Pancreas (tissue), 10 donors: Measurements from ENCODE around the gene NADK. TPM values are rescaled to one million over a fixed set of nuclear protein-coding genes. Genes with fewer than 3 reads are reported as not detected.

Experiments used
- ATAC-seq, 4 donors: fragments of 200-7000 bp; cut with Tn5 transposase; one replicate each; pipeline versions ENCODE4 v1.8.0 to v1.9.1; 2020; ENCODE audit warnings: mild to moderate bottlenecking in 4 of 4, moderate library complexity in 4 of 4
- DNase-seq, 6 donors: peaks; one replicate each; pipeline ENCODE4 v3.0.0-alpha.2; 2020
- FAIRE-seq: peaks from 2 replicates; lab custom pipeline; 2012; peaks lifted over from hg19 to GRCh38; lab: Jason Lieb, UNC
- H3K27ac ChIP-seq, 4 donors: fragments of 200-600 bp; sonication (generic); 1 replicate in 3 of 4; 2 replicates in 1 of 4; pipeline versions ENCODE4 v1.5.0 to v1.8.0; 2020
- H3K27me3 ChIP-seq, 4 donors: fragments of 200-600 bp; one replicate each; pipeline ENCODE4 v1.8.0; 2021
- H3K36me3 ChIP-seq, 3 donors: fragments of 200-600 bp; sonication (generic) in 1 of 3; one replicate each; pipeline versions ENCODE4 v1.5.0 to v1.8.0; 2020 to 2021
- H3K4me1 ChIP-seq, 3 donors: fragments of 200-600 bp; one replicate each; pipeline ENCODE4 v1.8.0; 2021
- H3K4me3 ChIP-seq, 4 donors: fragments of 200-600 bp; sonication (generic) in 2 of 4; one replicate each; pipeline versions ENCODE4 v1.5.0 to v1.8.0; 2020 to 2021
- H3K9me3 ChIP-seq, 4 donors: fragments of 200-600 bp; one replicate each; pipeline ENCODE4 v1.8.0; 2021
- WGBS, 2 donors: extraction: QIAGEN DNeasy Blood & Tissue Kit; methylation state at CpG; one replicate each; pipeline ENCODE4 v1.1.7; 2013; 5-methylcytosine and 5-hydroxymethylcytosine counted together
- intact Hi-C, 3 donors: fragments of 100-400 bp; cut with DNase I; formaldehyde crosslinking; loops; one replicate each; pipeline versions ENCODE4 v1.11.1 to v1.14.2; 2022
- polyA plus RNA-seq, 2 donors: library from polyadenylated mRNA; stranded (reverse); fragments of 200-250 nt; gene quantifications; one replicate each; pipeline ENCODE4 v1.2.3, GENCODE V29; 2013
- total RNA-seq, 6 donors: library from RNA; stranded (reverse); fragmentation: NEBNext Ultra II Directional in 4 of 6; extraction: Animal tissue kit (Norgen Biotek cat#: 25700) in 4 of 6; gene quantifications; one replicate each; pipeline versions ENCODE4 v1.2.1 to v1.2.4, GENCODE V29; 2021 to 2023
- TF ChIP-seq, protein P1 (sequence below), 4 donors: fragments of 200-600 bp; sonication (generic) in 3 of 4; IDR thresholded peaks; one replicate each; pipeline versions ENCODE4 v1.5.0 to v1.8.0; 2021; ENCODE audit warnings: antibody characterized with exemption in 4 of 4
- donor health status: healthy with polysubstance abuse.
- donor health status: DM: no; HTN: no; CAD: no; lungs with moderate emphysema.
- donor health status: DM: no; HTN: no; CAD: no.
- donor health status: control.
- donor health status: control.
- donor health status: Bipolar disorder and iron deficiency.
- donor health status: DM: yes; HTN: yes; CAD: no.
- donor health status: DM: no; HTN: no; CAD: no.
- donor health status: DM: no; HTN: no; CAD: no.
- donor health status: DM: yes; HTN: yes; CAD: no.

The NADK gene
- total and polyA plus RNA-seq, 8 donors = 27.8 to 63.3 (median 40.1) TPM

- 70 to 77% methylated on average over 8 of the region's 8 CpGs for WGBS, 2 donors
- TF ChIP-seq, protein P1, sequence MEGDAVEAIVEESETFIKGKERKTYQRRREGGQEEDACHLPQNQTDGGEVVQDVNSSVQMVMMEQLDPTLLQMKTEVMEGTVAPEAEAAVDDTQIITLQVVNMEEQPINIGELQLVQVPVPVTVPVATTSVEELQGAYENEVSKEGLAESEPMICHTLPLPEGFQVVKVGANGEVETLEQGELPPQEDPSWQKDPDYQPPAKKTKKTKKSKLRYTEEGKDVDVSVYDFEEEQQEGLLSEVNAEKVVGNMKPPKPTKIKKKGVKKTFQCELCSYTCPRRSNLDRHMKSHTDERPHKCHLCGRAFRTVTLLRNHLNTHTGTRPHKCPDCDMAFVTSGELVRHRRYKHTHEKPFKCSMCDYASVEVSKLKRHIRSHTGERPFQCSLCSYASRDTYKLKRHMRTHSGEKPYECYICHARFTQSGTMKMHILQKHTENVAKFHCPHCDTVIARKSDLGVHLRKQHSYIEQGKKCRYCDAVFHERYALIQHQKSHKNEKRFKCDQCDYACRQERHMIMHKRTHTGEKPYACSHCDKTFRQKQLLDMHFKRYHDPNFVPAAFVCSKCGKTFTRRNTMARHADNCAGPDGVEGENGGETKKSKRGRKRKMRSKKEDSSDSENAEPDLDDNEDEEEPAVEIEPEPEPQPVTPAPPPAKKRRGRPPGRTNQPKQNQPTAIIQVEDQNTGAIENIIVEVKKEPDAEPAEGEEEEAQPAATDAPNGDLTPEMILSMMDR (IDR thresholded peaks at IDR 0.05) = no peak
- DNase-seq (peak in 1 of 6 donors; percentile 67), ATAC-seq (no peak), FAIRE-seq (no peak)
- H3K4me3 ChIP-seq = no peak overlapping the region
- H3K27me3 ChIP-seq = no peaks in the 10 kb centered on the region
- peaks cover 20 to 39% (median 22%) of the 10 kb centered on the region in 3 donors for H3K4me1 ChIP-seq
- H3K27ac ChIP-seq = peak overlapping the region in 3 of 4 donors; percentile 73 to 84 (median 78)
- H3K36me3 ChIP-seq = peaks cover 5 to 35% (median 6%) of the 10 kb centered on the region in 3 donors
- intact Hi-C loops = loop anchor here in 2 of 3 donors (10.0 kb wide), 2 partner anchors 101 to 111 kb away; partner anchors contain the start of gene GNB1 (in 1 of the 2)
- no peaks in the 10 kb centered on the region for H3K9me3 ChIP-seq
These were observed 5.0 kb upstream of the NADK start for GRCh38 chr1:1783320-1783719.

DNA sequence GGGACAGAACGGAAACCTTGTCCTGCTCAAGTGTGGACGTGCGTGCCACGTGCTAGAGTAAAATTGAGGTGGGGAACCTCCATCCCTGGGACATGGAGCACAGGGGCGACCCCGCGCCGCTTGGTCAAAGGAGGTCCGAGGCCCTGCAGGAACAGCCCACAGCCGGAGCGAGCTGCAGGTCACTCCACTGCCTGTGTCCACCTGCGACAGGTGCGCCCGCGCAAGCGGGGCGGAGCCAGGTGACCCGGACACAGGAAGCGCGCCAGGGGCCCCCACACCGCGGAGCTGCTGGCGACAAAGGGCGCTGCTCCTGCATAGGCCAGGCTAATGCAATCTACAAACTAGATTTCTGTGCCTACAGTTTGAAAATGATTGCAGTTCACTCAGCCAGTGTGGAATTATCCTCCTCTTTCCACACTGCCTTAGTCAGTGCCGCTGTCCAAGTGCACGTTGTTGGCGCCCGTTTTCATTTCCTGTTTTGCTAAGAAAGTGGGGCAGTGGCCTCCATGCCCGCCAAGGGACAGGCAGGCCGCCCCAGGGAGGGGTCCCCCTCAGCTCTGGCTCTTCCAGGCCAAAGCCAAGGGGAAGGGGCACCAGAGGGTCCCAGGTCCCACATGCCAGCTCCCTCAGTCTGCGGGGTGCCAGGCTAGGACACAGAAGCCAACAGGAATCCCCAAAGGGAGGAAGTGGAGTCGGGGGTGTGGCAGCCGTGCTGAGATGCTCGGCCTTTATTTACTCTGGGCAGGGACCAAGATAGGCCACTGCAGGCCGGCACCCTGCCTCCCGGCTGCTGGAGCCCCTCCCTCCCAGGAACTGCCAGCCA lies 4.3 kb upstream of the NADK start:
- H3K4me1 ChIP-seq = peaks cover 20 to 39% (median 22%) of the 10 kb centered on the region in 3 donors

DNA sequence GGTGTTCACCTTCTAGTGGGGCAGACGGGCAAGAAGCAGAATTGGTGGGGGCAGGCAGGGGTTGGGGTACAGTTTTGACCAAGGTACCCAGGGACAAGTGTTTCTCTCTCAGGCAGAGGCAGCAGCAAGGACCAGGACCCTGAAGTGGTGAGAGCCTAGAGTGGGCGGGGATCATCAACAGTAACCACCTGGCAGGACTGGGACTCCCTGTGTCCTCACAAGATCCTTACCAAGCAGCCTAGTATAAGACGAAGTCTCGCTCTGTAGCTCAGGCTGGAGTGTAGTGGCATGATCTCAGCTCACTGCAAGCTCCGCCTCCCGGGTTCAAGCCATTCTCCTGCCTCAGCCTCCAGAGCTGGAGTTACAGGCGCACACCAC lies 3.2 kb upstream of the NADK start:
- H3K27ac ChIP-seq = peak overlapping the region; percentile 73 to 89 (median 82)
- TF ChIP-seq, protein P1 (IDR thresholded peaks at IDR 0.05) = no peak
- ATAC-seq (no peak), DNase-seq (peak in 1 of 6 donors; percentile 32), FAIRE-seq (no peak)
- H3K4me1 ChIP-seq = peaks cover 26 to 48% (median 29%) of the 10 kb centered on the region in 3 donors
- no peaks in the 10 kb centered on the region for H3K9me3 ChIP-seq
- WGBS, 2 donors = 73 to 82% methylated on average over 7 of the region's 7 CpGs
- intact Hi-C loops = loop anchor here in 2 of 3 donors (10.0 kb wide), 2 partner anchors 103 to 113 kb away; partner anchors contain the start of gene GNB1 (in 1 of the 2)
- H3K4me3 ChIP-seq = peak overlapping the region in 2 of 4 donors; percentile 39 to 47
- peaks cover 0 to 17% (median 3%) of the 10 kb centered on the region in 3 donors for H3K36me3 ChIP-seq
- no peaks in the 10 kb centered on the region for H3K27me3 ChIP-seq

More for the DNA sequence above, 4.3 kb upstream of the NADK start:
- FAIRE-seq (no peak), ATAC-seq (peak; percentile 57 to 72 (median 70)), DNase-seq (peak; percentile 72 to 90 (median 80))
- Histone ChIP-seq H3K4me3 (peak overlapping the region; percentile 10 to 47 (median 32)), H3K36me3 (peaks cover 3 to 28% (median 4%) of the 10 kb centered on the region in 3 donors), H3K27ac (peak overlapping the region; percentile 73 to 84 (median 78)), H3K9me3 (no peaks in the 10 kb centered on the region), H3K27me3 (no peaks in the 10 kb centered on the region)
- 0 to 2% methylated on average over 36 of the region's 36 CpGs for WGBS, 2 donors
- intact Hi-C loops = loop anchor here in 2 of 3 donors (10.0 kb wide), 2 partner anchors 102 to 112 kb away; partner anchors contain the start of gene GNB1 (in 1 of the 2)
- TF ChIP-seq, protein P1 (IDR thresholded peaks at IDR 0.05) = no peak

- H3K27me3 ChIP-seq = no peaks in the 10 kb centered on the region
- no peak for ATAC-seq
- no peaks in the 10 kb centered on the region for H3K9me3 ChIP-seq
- TF ChIP-seq, protein P1 (IDR thresholded peaks at IDR 0.05) = no peak
- peaks cover 26 to 54% (median 31%) of the 10 kb centered on the region in 3 donors for H3K4me1 ChIP-seq
- WGBS, 2 donors = 84 to 86% methylated on average over 7 of the region's 7 CpGs
- peak in 1 of 6 donors; percentile 38 for DNase-seq
- no peak overlapping the region for H3K4me3 ChIP-seq
- peak overlapping the region in 2 of 4 donors; percentile 89 for H3K27ac ChIP-seq
- intact Hi-C loops = loop anchor here in 2 of 3 donors (10.0 kb wide), 2 partner anchors 104 to 114 kb away; partner anchors contain the start of gene GNB1 (in 1 of the 2)
- H3K36me3 ChIP-seq = peaks cover 0 to 10% (median 3%) of the 10 kb centered on the region in 3 donors
- FAIRE-seq = no peak
These were observed 2.6 kb upstream of the NADK start for GRCh38 chr1:1780598-1781525.
